HepG2 (cell line): ENCODE data around the gene LYZL2. TPM values are rescaled to one million over a fixed set of nuclear protein-coding genes. Genes with fewer than 3 reads are reported as not detected.

Experiments used
- CEBPG ChIP-seq: IDR thresholded peaks from 2 replicates; pipeline ENCODE4 v1.6.1; 2016
- CREM ChIP-seq, 2 experiments: sonication (generic) in 1 of 2; formaldehyde crosslinking in 1 of 2; IDR thresholded peaks; 2 replicates each; pipeline versions ENCODE4 v1.4.0 to v1.6.1; 2016 to 2020; ENCODE audit warnings: antibody characterized with exemption in 1 of 2, mild to moderate bottlenecking in 1 of 2, missing genetic modification reagents in 1 of 2
- DR1 ChIP-seq: sonication (generic); formaldehyde crosslinking; IDR thresholded peaks from 2 replicates; pipeline ENCODE4 v1.8.0; 2021; ENCODE audit warnings: mild to moderate bottlenecking, missing genetic modification reagents, inconsistent platforms
- ELF1 ChIP-seq: sonication (generic); formaldehyde crosslinking; IDR thresholded peaks from 2 replicates; pipeline ENCODE4 v1.4.0; 2020; ENCODE audit warnings: missing genetic modification reagents
- ERF ChIP-seq: IDR thresholded peaks from 2 replicates; pipeline ENCODE4 v1.6.1; 2018; ENCODE audit warnings: missing biosample characterization, missing genetic modification reagents
- LCORL ChIP-seq, 2 experiments: fragments of 450-650 bp in 1 of 2; sonication (generic) in 1 of 2; formaldehyde crosslinking in 1 of 2; IDR thresholded peaks; 2 replicates each; pipeline versions ENCODE4 v1.5.0 to v1.6.1; 2017 to 2020; ENCODE audit warnings: antibody characterized with exemption in 1 of 2, missing genetic modification reagents in 1 of 2
- RFXANK ChIP-seq: IDR thresholded peaks from 2 replicates; pipeline ENCODE4 v1.6.1; 2016
- SP4 ChIP-seq: sonication (generic); formaldehyde crosslinking; IDR thresholded peaks from 2 replicates; pipeline ENCODE4 v1.8.1; 2023; ENCODE audit warnings: mild to moderate bottlenecking, missing genetic modification reagents
- ZFP36 ChIP-seq: fragments of 150-350 bp; IDR thresholded peaks from 2 replicates; pipeline ENCODE4 v1.6.1; 2018; ENCODE audit warnings: borderline replicate concordance, low read length, low read depth; ENCODE audit not compliant: partially characterized antibody
- ZNF280D ChIP-seq: sonication (generic); formaldehyde crosslinking; IDR thresholded peaks from 2 replicates; pipeline ENCODE4 v1.5.1; 2020; ENCODE audit warnings: mild to moderate bottlenecking, missing genetic modification reagents
- ZNF564 ChIP-seq: sonication (generic); formaldehyde crosslinking; IDR thresholded peaks from 2 replicates; pipeline ENCODE4 v1.8.1; 2023; ENCODE audit warnings: mild to moderate bottlenecking, missing genetic modification reagents
- ZNF777 ChIP-seq: sonication (generic); formaldehyde crosslinking; IDR thresholded peaks from 2 replicates; pipeline ENCODE4 v1.4.0; 2020; ENCODE audit warnings: missing genetic modification reagents
- polyA plus RNA-seq, 8 experiments: library from polyadenylated mRNA; depleted of rRNA in 3 of 8; stranded (reverse) in 7 of 8; unstranded in 1 of 8; fragments of >200 nt; fragmentation: Illumina TruSeq in 4 of 8; extraction: Trizol in 4 of 8; gene quantifications; 2 replicates each; pipeline versions ENCODE4 v1.2.1 to v1.2.3, GENCODE V29; 2011 to 2016; ENCODE audit warnings: low read depth in 4 of 8, missing spikeins in 1 of 8, mixed read lengths in 1 of 8; ENCODE audit not compliant: insufficient read depth in 1 of 8
- total RNA-seq, 5 experiments: library from RNA; depleted of rRNA; stranded (reverse); fragments of >200 nt; fragmentation: Illumina TruSeq; extraction: Trizol; gene quantifications; 2 replicates each; pipeline ENCODE4 v1.2.3, GENCODE V29; 2016; ENCODE audit warnings: low read depth in 1 of 5
- TF ChIP-seq, protein P1 (sequence below): sonication (generic); formaldehyde crosslinking; IDR thresholded peaks from 2 replicates; pipeline ENCODE4 v1.8.1; 2023; ENCODE audit warnings: mild to moderate bottlenecking, missing genetic modification reagents
- TF ChIP-seq, protein P2 (sequence below): sonication (generic); formaldehyde crosslinking; IDR thresholded peaks from 2 replicates; pipeline ENCODE4 v1.4.0; 2020; ENCODE audit warnings: missing genetic modification reagents, low read depth, mild to moderate bottlenecking, borderline replicate concordance
- TF ChIP-seq, protein P3 (sequence below): sonication (generic); formaldehyde crosslinking; IDR thresholded peaks from 2 replicates; pipeline ENCODE4 v1.4.0; 2020; ENCODE audit warnings: mild to moderate bottlenecking, missing genetic modification reagents
- TF ChIP-seq, protein P4 (sequence below): sonication (generic); formaldehyde crosslinking; conservative IDR thresholded peaks from 2 replicates; pipeline ENCODE4 v1.8.1; 2023; ENCODE audit warnings: missing genetic modification reagents

The LYZL2 gene
- total and polyA plus RNA-seq, 2 of the 13 experiments (the other 11 are each of a cell fraction or from before 2014, with no cell fraction given): 0.20 to 0.63 TPM

- TF ChIP-seq, protein P1, sequence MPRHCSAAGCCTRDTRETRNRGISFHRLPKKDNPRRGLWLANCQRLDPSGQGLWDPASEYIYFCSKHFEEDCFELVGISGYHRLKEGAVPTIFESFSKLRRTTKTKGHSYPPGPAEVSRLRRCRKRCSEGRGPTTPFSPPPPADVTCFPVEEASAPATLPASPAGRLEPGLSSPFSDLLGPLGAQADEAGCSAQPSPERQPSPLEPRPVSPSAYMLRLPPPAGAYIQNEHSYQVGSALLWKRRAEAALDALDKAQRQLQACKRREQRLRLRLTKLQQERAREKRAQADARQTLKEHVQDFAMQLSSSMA: no peak
- no peak for TF ChIP-seq LCORL (IDR thresholded peaks at IDR 0.05)
- TF ChIP-seq LCORL (CRISPR knock-in tag; IDR thresholded peaks at IDR 0.05): no peak
- TF ChIP-seq DR1 (CRISPR knock-in tag): no peak
- no peak for TF ChIP-seq SP4 (CRISPR knock-in tag)
- TF ChIP-seq ZNF280D: no peak
- TF ChIP-seq CEBPG (CRISPR knock-in tag): peak; percentile 67
- no peak for TF ChIP-seq ZNF777 (CRISPR knock-in tag)
- no peak for TF ChIP-seq ZFP36
- TF ChIP-seq CREM (IDR thresholded peaks at IDR 0.05): peak; percentile 69; the same call in 1 of the 2 replicates
- TF ChIP-seq CREM (CRISPR knock-in tag; IDR thresholded peaks at IDR 0.05): no peak
- no peak for TF ChIP-seq ERF (CRISPR knock-in tag)
- peak; percentile 27; the same call in 1 of the 2 replicates for TF ChIP-seq ELF1
- TF ChIP-seq RFXANK (CRISPR knock-in tag): no peak
- TF ChIP-seq, protein P2, sequence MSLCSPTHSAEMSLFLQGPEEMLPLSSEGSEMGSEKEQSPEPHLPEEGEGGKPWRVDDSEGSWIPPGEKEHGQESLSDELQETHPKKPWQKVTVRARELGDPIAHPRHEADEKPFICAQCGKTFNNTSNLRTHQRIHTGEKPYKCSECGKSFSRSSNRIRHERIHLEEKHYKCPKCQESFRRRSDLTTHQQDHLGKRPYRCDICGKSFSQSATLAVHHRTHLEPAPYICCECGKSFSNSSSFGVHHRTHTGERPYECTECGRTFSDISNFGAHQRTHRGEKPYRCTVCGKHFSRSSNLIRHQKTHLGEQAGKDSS (CRISPR knock-in tag): peak; percentile 13; the same call in 1 of the 2 replicates
- TF ChIP-seq, protein P3, sequence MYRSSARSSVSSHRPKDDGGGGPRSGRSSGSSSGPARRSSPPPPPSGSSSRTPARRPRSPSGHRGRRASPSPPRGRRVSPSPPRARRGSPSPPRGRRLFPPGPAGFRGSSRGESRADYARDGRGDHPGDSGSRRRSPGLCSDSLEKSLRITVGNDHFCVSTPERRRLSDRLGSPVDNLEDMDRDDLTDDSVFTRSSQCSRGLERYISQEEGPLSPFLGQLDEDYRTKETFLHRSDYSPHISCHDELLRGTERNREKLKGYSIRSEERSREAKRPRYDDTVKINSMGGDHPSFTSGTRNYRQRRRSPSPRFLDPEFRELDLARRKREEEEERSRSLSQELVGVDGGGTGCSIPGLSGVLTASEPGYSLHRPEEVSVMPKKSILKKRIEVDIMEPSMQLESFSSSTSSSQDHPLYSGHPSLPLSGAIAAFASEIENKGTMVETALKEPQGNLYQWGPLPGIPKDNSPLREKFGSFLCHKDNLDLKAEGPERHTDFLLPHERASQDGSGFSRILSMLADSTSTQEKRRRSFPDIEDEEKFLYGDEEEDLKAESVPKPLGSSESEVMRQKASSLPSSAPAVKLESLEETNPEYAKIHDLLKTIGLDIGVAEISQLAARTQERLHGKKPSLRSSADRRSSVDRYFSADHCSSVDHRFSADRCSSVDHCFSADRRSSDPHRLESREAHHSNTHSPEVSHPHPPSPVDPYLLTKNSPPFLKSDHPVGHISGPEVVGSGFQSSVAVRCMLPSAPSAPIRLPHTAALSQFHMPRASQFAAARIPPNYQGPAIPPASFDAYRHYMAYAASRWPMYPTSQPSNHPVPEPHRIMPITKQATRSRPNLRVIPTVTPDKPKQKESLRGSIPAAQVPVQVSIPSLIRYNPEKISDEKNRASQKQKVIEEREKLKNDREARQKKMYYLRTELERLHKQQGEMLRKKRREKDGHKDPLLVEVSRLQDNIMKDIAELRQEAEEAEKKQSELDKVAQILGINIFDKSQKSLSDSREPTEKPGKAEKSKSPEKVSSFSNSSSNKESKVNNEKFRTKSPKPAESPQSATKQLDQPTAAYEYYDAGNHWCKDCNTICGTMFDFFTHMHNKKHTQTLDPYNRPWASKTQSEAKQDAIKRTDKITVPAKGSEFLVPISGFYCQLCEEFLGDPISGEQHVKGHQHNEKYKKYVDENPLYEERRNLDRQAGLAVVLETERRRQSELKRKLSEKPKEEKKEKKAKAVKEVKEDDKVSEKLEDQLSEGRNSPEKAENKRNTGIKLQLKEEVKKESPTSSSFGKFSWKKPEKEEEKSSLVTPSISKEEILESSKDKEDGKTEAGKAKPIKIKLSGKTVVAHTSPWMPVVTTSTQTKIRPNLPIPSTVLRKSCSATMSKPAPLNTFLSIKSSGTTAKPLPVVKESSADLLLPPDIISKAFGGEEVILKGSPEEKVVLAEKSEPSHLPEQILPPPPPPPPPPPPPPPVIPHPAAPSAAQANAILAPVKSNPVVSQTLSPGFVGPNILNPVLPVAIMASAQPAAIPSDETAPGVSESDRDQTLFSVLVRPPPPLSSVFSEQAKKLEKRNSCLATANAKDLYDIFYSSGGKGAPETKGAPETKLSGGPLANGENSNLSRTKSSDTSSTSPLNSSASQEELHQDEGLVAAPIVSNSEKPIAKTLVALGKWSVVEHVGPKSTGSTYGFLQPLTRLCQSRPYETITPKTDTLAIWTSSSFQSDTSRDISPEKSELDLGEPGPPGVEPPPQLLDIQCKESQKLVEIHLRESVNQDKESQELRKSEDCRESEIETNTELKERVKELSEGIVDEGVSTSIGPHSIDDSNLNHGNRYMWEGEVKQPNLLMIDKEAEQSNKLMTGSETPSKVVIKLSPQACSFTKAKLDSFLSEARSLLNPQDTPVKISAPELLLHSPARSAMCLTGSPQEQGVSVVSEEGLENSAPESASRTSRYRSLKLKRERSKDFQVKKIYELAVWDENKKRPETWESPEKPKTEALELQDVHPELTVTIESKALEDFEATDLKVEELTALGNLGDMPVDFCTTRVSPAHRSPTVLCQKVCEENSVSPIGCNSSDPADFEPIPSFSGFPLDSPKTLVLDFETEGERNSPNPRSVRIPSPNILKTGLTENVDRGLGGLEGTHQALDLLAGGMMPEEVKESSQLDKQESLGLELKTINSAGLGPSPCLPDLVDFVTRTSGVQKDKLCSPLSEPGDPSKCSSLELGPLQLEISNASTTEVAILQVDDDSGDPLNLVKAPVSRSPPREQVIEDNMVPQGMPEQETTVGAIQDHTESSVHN: no peak
- TF ChIP-seq, protein P4, sequence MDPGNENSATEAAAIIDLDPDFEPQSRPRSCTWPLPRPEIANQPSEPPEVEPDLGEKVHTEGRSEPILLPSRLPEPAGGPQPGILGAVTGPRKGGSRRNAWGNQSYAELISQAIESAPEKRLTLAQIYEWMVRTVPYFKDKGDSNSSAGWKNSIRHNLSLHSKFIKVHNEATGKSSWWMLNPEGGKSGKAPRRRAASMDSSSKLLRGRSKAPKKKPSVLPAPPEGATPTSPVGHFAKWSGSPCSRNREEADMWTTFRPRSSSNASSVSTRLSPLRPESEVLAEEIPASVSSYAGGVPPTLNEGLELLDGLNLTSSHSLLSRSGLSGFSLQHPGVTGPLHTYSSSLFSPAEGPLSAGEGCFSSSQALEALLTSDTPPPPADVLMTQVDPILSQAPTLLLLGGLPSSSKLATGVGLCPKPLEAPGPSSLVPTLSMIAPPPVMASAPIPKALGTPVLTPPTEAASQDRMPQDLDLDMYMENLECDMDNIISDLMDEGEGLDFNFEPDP: no peak
- no peak for TF ChIP-seq ZNF564 (CRISPR knock-in tag)
These were observed 26.0 kb downstream of the LYZL2 start (continued) for GRCh38 chr10:30603589-30603988.
